ENCODE results near the gene NDUFS1.

DNA sequence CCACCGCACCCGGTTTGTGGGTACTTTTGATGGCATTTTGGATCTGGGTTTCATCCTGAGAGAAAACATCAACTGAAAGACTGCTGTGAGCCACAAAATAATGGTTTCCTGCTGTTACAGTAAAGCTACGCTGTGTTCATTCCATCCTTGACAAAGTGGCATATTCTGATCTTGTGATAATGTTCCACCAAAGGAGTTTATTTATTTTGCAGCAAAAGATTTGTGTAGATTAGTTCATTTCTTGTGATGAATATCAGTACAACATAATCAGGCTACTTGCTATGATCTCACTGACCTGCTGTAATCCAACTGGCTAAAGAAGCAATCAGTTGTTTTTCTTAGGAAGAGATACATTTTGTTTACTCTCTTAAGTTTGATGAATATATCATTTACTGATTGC is 45.5 kb upstream of the NDUFS1 start:
- TF ChIP-seq, protein P1, sequence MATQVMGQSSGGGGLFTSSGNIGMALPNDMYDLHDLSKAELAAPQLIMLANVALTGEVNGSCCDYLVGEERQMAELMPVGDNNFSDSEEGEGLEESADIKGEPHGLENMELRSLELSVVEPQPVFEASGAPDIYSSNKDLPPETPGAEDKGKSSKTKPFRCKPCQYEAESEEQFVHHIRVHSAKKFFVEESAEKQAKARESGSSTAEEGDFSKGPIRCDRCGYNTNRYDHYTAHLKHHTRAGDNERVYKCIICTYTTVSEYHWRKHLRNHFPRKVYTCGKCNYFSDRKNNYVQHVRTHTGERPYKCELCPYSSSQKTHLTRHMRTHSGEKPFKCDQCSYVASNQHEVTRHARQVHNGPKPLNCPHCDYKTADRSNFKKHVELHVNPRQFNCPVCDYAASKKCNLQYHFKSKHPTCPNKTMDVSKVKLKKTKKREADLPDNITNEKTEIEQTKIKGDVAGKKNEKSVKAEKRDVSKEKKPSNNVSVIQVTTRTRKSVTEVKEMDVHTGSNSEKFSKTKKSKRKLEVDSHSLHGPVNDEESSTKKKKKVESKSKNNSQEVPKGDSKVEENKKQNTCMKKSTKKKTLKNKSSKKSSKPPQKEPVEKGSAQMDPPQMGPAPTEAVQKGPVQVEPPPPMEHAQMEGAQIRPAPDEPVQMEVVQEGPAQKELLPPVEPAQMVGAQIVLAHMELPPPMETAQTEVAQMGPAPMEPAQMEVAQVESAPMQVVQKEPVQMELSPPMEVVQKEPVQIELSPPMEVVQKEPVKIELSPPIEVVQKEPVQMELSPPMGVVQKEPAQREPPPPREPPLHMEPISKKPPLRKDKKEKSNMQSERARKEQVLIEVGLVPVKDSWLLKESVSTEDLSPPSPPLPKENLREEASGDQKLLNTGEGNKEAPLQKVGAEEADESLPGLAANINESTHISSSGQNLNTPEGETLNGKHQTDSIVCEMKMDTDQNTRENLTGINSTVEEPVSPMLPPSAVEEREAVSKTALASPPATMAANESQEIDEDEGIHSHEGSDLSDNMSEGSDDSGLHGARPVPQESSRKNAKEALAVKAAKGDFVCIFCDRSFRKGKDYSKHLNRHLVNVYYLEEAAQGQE (IDR thresholded peaks at IDR 0.05; ENCODE audit: low read depth, low read length) = no peak
- TF ChIP-seq, protein P2, sequence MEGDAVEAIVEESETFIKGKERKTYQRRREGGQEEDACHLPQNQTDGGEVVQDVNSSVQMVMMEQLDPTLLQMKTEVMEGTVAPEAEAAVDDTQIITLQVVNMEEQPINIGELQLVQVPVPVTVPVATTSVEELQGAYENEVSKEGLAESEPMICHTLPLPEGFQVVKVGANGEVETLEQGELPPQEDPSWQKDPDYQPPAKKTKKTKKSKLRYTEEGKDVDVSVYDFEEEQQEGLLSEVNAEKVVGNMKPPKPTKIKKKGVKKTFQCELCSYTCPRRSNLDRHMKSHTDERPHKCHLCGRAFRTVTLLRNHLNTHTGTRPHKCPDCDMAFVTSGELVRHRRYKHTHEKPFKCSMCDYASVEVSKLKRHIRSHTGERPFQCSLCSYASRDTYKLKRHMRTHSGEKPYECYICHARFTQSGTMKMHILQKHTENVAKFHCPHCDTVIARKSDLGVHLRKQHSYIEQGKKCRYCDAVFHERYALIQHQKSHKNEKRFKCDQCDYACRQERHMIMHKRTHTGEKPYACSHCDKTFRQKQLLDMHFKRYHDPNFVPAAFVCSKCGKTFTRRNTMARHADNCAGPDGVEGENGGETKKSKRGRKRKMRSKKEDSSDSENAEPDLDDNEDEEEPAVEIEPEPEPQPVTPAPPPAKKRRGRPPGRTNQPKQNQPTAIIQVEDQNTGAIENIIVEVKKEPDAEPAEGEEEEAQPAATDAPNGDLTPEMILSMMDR (IDR thresholded peaks at IDR 0.05) = no peak
- no peak for TF ChIP-seq RAD21 (IDR thresholded peaks at IDR 0.05; ENCODE audit: low read length)
- TF ChIP-seq CHD2 (IDR thresholded peaks at IDR 0.05; ENCODE audit: low read length, partially characterized antibody) = no peak
- TF ChIP-seq EP300 (IDR thresholded peaks at IDR 0.05; ENCODE audit: borderline replicate concordance in 1 of 2, low read depth in 1 of 2, low read length in 1 of 2) = no peak
- TF ChIP-seq, protein P3, sequence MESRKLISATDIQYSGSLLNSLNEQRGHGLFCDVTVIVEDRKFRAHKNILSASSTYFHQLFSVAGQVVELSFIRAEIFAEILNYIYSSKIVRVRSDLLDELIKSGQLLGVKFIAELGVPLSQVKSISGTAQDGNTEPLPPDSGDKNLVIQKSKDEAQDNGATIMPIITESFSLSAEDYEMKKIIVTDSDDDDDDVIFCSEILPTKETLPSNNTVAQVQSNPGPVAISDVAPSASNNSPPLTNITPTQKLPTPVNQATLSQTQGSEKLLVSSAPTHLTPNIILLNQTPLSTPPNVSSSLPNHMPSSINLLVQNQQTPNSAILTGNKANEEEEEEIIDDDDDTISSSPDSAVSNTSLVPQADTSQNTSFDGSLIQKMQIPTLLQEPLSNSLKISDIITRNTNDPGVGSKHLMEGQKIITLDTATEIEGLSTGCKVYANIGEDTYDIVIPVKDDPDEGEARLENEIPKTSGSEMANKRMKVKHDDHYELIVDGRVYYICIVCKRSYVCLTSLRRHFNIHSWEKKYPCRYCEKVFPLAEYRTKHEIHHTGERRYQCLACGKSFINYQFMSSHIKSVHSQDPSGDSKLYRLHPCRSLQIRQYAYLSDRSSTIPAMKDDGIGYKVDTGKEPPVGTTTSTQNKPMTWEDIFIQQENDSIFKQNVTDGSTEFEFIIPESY (IDR thresholded peaks at IDR 0.05; ENCODE audit: borderline replicate concordance, low read depth) = no peak
- no peak for TF ChIP-seq RFX5 (IDR thresholded peaks at IDR 0.05; ENCODE audit: low read length)

Measured in SK-N-SH (cell line).